ENCODE results near the gene KIF24.
"Not testable (repeated sequence)": the region's sequence is repeated elsewhere in the genome, so short reads cannot be mapped to it uniquely, and the experiment has no call there.

Gene KIF24

DNA sequence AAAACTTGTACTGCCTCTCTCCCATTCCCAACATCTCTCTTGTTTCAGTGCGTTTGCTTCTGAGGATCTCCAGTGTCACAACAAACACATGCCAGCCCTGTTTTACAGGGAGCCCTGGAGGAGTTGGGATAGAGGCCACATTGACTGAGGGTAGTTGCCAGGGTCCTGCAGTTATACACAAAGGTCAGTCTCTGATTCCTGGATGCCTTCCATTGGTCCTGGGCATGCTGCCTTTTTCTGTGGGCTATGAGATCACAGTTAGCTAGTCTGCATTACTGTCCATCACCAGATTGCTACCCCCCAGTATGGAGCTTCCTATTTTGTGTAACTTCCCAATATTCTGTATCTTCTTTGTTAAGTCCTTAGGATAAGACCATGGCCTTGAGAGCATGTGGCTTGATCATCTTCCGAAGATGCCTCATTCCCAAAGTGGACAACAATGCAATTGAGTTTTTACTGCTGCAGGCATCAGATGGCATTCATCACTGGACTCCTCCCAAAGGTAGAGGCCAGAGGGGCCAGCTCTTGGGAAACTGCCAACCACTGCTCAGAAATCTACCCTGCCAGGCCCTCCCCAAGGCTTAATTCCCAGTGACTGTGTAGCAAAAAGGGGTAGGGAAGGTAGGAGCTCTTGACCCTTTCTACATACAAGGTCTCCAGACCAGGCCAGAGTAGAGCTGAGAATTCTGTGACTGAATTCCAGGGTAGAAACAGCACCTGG, 9.8 kb upstream of the KIF24 start:
- no peak overlapping the region for H3K4me3 ChIP-seq (ENCODE audit: low read depth, low read length)
- TF ChIP-seq CTCF (IDR thresholded peaks at IDR 0.05; ENCODE audit: low read depth, low read length): no peak

- not testable (repeated sequence) for H3K4me3 ChIP-seq (ENCODE audit: low read depth, low read length)
Observed at GRCh38 chr9:34338079-34338478, 9.0 kb upstream of the KIF24 start.

- no peak for TF ChIP-seq CTCF (IDR thresholded peaks at IDR 0.05; ENCODE audit: low read depth, low read length)
Observed at GRCh38 chr9:34337403-34337802, 8.3 kb upstream of the KIF24 start.

DNA sequence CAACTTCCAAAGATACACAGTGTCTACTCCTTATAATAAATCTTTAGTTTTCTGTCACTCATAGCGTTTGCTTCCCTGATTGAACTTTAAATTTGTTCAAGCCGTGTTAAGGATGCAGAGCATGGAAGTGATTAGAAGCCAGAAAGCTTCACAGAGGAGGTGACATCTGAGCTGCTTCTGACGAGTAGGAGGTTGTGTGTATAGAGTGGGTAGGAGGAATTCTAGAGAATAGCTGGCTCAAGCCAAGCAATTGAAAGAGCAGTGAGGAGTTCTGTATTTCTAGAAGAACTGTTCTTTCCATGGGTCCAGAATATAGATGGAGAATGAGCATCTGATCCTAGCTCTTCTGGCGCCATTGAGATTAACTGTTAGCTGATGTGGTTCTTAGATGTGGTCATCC, 6.3 kb upstream of the KIF24 start:
- TF ChIP-seq CTCF (IDR thresholded peaks at IDR 0.05; ENCODE audit: low read depth, low read length): no peak

More at GRCh38 chr9:34337403-34337802, 8.3 kb upstream of the KIF24 start:
- H3K4me3 ChIP-seq (ENCODE audit: low read depth, low read length): no peak overlapping the region

DNA sequence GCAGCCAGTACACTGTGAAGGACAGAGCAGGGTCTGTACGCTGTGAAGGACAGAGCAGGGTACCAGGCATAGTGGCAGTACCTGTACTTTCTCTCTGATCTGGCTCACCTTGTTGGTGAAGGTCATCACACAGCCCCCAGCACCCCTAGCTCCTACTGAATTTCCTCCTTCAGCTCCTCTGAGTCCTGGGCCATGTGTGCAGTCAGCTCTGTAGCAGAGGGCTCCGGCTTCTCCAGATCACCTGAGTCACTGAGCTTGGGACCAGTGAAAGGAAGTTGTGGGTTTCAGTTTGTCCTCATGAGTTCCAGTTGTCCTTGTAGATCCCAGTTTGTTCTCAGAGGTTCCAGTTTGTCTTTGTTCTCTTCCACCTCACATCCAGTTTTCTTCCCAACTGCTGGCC, 5.8 kb upstream of the KIF24 start:
- no peak overlapping the region for H3K4me3 ChIP-seq (ENCODE audit: low read depth, low read length)
- no peak for TF ChIP-seq CTCF (IDR thresholded peaks at IDR 0.05; ENCODE audit: low read depth, low read length)

More for the DNA sequence above, 6.3 kb upstream of the KIF24 start:
- no peak overlapping the region for H3K4me3 ChIP-seq (ENCODE audit: low read depth, low read length)

DNA sequence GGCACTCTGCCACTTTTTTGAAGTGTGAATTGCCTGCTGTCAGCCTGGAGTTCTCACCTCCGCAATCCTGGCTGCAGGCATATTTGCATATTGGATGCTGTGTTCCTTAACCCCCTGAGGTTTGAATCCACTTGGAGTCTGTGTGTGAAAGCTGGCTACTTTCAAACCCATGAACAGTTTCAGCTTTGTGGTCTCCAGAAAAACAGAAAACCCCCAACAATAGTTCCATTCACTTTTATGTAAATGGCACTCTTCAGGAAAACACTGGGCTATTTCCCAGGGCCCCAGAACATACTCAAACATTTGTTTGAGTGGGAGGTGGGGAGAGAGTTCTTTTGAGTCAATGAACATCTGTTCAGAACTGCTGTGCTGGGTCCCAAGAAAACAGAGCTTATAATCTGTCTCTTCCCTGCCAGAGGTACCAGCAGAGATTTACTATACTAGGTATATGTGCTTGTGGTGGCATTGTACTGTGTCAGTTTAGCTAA, 5.3 kb upstream of the KIF24 start:
- H3K4me3 ChIP-seq (ENCODE audit: low read depth, low read length): no peak overlapping the region
- no peak for TF ChIP-seq CTCF (IDR thresholded peaks at IDR 0.05; ENCODE audit: low read depth, low read length)

GRCh38 chr9:34333836-34334235, 4.8 kb upstream of the KIF24 start:
- TF ChIP-seq CTCF (IDR thresholded peaks at IDR 0.05; ENCODE audit: low read depth, low read length): no peak
- H3K4me3 ChIP-seq (ENCODE audit: low read depth, low read length): no peak overlapping the region

Data from WI38 (cell line).